Kidney (tissue), 14 donors: ENCODE results near the gene C16orf89. TPM values are rescaled to one million over a fixed set of nuclear protein-coding genes. Genes with fewer than 3 reads are reported as not detected.

Experiments
- DNase-seq, 5 donors: peaks; one replicate each; pipeline ENCODE4 v3.0.0-alpha.2; 2013 to 2020
- FAIRE-seq: peaks from 2 replicates; lab custom pipeline; 2012; peaks lifted over from hg19 to GRCh38; lab: Jason Lieb, UNC
- H3K27ac ChIP-seq, 2 donors: one replicate each; pipeline ENCODE4 v1.7.0; 2013; ENCODE audit warnings: low read depth in 2 of 2, low read length in 2 of 2, inconsistent platforms in 1 of 2
- H3K27me3 ChIP-seq: one replicate; pipeline ENCODE4 v1.7.1; 2013; ENCODE audit warnings: low read length, inconsistent platforms; ENCODE audit not compliant: control insufficient read depth, insufficient read depth
- H3K36me3 ChIP-seq, 3 donors: one replicate each; pipeline versions ENCODE4 v1.7.0 to v1.7.1; 2013; ENCODE audit warnings: low read length in 3 of 3, control low read depth in 1 of 3, inconsistent platforms in 1 of 3; ENCODE audit not compliant: insufficient read depth in 3 of 3, control insufficient read depth in 2 of 3
- H3K4me1 ChIP-seq, 3 donors: one replicate each; pipeline versions ENCODE4 v1.7.0 to v1.7.1; 2013; ENCODE audit warnings: low read length in 3 of 3, inconsistent platforms in 1 of 3, low read depth in 1 of 3; ENCODE audit not compliant: control insufficient read depth in 2 of 3, insufficient read depth in 2 of 3
- H3K4me3 ChIP-seq, 3 donors: one replicate each; pipeline versions ENCODE4 v1.7.0 to v1.8.1; 2013; ENCODE audit warnings: low read length in 3 of 3, control low read depth in 1 of 3, inconsistent platforms in 1 of 3
- H3K9ac ChIP-seq, 3 donors: one replicate each; pipeline versions ENCODE4 v1.7.0 to v1.7.1; 2013; ENCODE audit warnings: low read length in 3 of 3, control low read depth in 1 of 3, inconsistent platforms in 1 of 3
- H3K9me3 ChIP-seq, 3 donors: one replicate each; pipeline versions ENCODE4 v1.7.0 to v1.7.1; 2013; ENCODE audit warnings: low read length in 3 of 3, control low read depth in 1 of 3, inconsistent platforms in 1 of 3; ENCODE audit not compliant: control insufficient read depth in 2 of 3, insufficient read depth in 1 of 3
- intact Hi-C: fragments of 100-400 bp; cut with DNase I; formaldehyde crosslinking; loops from one replicate; pipeline ENCODE4 v1.11.1; 2022
- polyA plus RNA-seq: library from polyadenylated mRNA; stranded (reverse); fragments of 350-450 nt; fragmentation: Illumina TruSeq; extraction: RNeasy Lipid Tissue Mini Kit (QIAGEN cat#74804); gene quantifications from one replicate; pipeline ENCODE4 v1.2.3, GENCODE V29; 2014; ENCODE audit warnings: low read depth, low replicate concordance; ENCODE audit not compliant: insufficient read depth
- total RNA-seq: library from RNA; stranded (reverse); fragmentation: NEBNext Ultra II Directional; extraction: Animal tissue kit (Norgen Biotek cat#: 25700); gene quantifications from one replicate; pipeline ENCODE4 v1.2.1, GENCODE V29; 2021
- TF ChIP-seq, protein P1 (sequence below): IDR thresholded peaks from 3 replicates; pipeline ENCODE4 v1.5.1; 2012; ENCODE audit warnings: mild to moderate bottlenecking, moderate library complexity, borderline replicate concordance; ENCODE audit not compliant: insufficient read depth; ENCODE audit errors: extremely low read depth
- donor health status: control.
- donor health status: control.
- donor health status: control.
- donor health status: control.
- donor health status: control.
- donor health status: DM: yes; HTN: yes; CAD: no.
- donor health status: Normal renal cell carcinoma (clear cell type).

Gene C16orf89
- total and polyA plus RNA-seq, 2 donors from 2014 or later: 5.4 to 68.4 TPM

DNA sequence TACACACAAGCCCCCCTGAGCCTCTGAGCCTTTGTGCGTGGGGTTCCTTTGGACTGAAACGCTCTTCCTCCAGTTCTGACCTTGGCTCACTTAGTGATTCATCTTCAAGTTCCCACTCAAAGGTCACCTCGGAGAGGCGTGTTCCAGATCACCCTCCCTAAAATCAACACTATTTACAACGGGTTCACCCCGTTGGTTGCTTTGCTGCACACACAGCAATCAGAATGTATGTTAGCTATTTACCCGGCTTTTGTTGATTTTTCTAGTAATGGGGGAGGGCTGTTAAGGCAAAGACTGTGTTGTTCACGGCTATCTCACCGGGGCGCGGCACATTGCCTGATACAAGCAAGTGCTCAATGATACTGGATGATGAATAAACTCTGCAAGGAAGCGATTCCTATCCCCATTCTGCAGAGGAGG, 33.0 kb downstream of the C16orf89 start:
- peak in 1 of 5 donors; percentile 36 for DNase-seq
- FAIRE-seq: no peak
- no peak overlapping the region for H3K27ac ChIP-seq
- H3K27me3 ChIP-seq: no peaks in the 10 kb centered on the region
- H3K36me3 ChIP-seq: no peaks in the 10 kb centered on the region
- TF ChIP-seq, protein P1, sequence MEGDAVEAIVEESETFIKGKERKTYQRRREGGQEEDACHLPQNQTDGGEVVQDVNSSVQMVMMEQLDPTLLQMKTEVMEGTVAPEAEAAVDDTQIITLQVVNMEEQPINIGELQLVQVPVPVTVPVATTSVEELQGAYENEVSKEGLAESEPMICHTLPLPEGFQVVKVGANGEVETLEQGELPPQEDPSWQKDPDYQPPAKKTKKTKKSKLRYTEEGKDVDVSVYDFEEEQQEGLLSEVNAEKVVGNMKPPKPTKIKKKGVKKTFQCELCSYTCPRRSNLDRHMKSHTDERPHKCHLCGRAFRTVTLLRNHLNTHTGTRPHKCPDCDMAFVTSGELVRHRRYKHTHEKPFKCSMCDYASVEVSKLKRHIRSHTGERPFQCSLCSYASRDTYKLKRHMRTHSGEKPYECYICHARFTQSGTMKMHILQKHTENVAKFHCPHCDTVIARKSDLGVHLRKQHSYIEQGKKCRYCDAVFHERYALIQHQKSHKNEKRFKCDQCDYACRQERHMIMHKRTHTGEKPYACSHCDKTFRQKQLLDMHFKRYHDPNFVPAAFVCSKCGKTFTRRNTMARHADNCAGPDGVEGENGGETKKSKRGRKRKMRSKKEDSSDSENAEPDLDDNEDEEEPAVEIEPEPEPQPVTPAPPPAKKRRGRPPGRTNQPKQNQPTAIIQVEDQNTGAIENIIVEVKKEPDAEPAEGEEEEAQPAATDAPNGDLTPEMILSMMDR: no peak
- intact Hi-C loops: no loop called here
- peak overlapping the region; percentile 79 to 95 (median 84) for H3K4me3 ChIP-seq
- H3K9ac ChIP-seq: peak overlapping the region in 1 of 3 donors; percentile 74
- no peaks in the 10 kb centered on the region for H3K9me3 ChIP-seq
- H3K4me1 ChIP-seq: peaks cover 0 to 13% (median 9%) of the 10 kb centered on the region in 3 donors

- DNase-seq (peak in 1 of 5 donors; percentile 49), FAIRE-seq (no peak)
- intact Hi-C loops: no loop called here
- Histone ChIP-seq H3K9ac (no peak overlapping the region), H3K36me3 (no peaks in the 10 kb centered on the region), H3K4me1 (peaks cover 0 to 13% (median 9%) of the 10 kb centered on the region in 3 donors), H3K27me3 (no peaks in the 10 kb centered on the region), H3K9me3 (no peaks in the 10 kb centered on the region), H3K27ac (no peak overlapping the region), H3K4me3 (no peak overlapping the region)
- TF ChIP-seq, protein P1: no peak
These were observed 34.2 kb downstream of the C16orf89 start for GRCh38 chr16:5031601-5032000.

- TF ChIP-seq, protein P1: no peak
- Histone ChIP-seq H3K9ac (no peak overlapping the region), H3K4me1 (peaks cover 0 to 13% (median 9%) of the 10 kb centered on the region in 3 donors), H3K36me3 (no peaks in the 10 kb centered on the region), H3K27ac (no peak overlapping the region), H3K9me3 (no peaks in the 10 kb centered on the region), H3K27me3 (no peaks in the 10 kb centered on the region), H3K4me3 (no peak overlapping the region)
- DNase-seq (peak in 1 of 5 donors; percentile 32), FAIRE-seq (no peak)
- intact Hi-C loops: no loop called here
These were observed 35.4 kb downstream of the C16orf89 start for GRCh38 chr16:5030251-5030870.
